Measurements from ENCODE around the gene SBF2.
A peak's percentile ranks its signal among the peaks of the same experiment; 100 is the strongest.

Gene SBF2

GRCh38 chr11:10293423-10294289 is at the start of gene SBF2:
SBF2 (minus strand) TSS chr11:10294219; CDS start chr11:10294069, 150 bp downstream.
- DNase-seq (ENCODE audit: low read depth in 1 of 2, low spot score in 1 of 2), result peak; percentile 68 to 74

GRCh38 chr11:10338287-10338686 is 44.3 kb upstream of the SBF2 start:
- DNase-seq (ENCODE audit: low read depth in 1 of 2, low spot score in 1 of 2), result no peak

DNA sequence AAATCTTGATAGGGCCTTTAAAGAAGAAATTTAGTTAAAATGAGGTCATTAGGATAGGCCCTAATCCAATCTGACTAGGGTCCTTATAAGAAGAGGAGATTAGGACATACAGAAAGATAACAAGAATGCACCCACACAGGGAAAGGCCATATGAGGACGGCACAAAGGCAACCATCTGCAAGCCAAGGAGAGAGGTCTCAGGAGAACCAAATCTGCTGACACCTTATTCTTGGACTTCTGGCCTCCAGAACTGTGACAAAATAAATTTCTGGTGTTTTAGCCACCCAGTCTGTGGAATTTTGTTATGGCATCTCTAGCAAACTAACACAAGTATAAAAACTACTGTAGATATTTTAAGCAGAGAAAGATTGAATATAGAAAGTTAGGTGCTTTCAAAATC is 39.5 kb upstream of the SBF2 start:
- no peak for DNase-seq (ENCODE audit: low read depth in 1 of 2, low spot score in 1 of 2)

- DNase-seq (ENCODE audit: low read depth in 1 of 2, low spot score in 1 of 2), result no peak
These were observed 37.7 kb upstream of the SBF2 start for GRCh38 chr11:10331548-10332289.

DNA sequence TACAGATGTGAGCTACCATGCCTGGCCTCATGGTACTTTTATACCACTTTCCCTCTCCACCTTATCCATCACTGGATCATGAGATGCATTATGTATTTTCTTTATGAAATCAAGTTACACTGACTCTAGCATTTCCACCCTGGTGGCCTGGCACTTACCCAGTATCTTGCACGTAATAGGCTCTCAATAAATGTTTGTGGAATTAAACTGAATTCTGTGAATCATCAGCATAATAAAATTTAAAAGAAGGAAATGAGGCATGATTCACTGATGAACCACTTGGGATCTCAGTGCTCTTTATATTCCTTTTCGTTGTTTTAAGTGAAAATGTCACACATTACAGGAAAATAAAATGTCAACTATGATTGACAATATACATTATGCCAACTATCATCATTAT is 35.9 kb upstream of the SBF2 start:
- no peak for DNase-seq (ENCODE audit: low read depth in 1 of 2, low spot score in 1 of 2)

- DNase-seq (ENCODE audit: low read depth in 1 of 2, low spot score in 1 of 2), result no peak
These were observed 35.3 kb upstream of the SBF2 start for GRCh38 chr11:10329356-10329755.

DNA sequence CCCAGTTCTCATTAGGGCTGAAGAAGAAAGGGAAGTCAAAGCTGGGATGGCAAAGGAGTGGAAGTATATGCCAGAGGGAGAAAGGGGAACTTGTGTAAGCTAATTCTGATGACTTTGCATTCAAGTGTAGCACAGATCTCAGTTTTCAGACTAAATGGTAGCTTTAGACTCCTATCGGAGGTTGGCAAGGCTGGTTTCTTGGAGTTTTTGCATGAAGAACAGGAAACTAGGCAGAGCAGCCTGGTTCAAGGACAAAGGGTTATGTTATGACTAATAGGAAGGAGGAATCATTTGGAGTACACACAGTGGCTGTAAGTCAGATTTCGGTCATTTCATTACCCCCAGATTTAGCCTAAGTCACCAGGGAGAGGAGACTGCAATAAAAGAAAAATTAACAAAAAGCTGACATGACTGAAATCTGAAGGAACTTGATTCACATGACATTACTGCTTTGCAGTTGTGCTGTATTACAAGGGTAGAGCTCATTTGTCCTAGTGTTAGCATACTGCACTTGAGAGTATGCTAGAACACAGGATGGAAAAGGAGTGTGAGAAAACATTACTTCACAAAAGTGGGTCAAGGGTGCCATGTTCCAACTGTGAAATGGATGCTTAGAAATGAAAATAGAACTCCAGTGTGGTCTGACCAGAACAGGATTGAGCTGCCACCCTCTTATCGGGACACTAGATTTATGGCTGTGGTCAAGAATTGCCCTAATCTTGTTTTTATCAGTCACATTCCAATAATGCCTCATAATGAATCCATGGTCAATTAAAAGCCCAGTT is 34.5 kb upstream of the SBF2 start:
- DNase-seq (ENCODE audit: low read depth in 1 of 2, low spot score in 1 of 2), result no peak

- DNase-seq (ENCODE audit: low read depth in 1 of 2, low spot score in 1 of 2), result no peak
These were observed 33.2 kb upstream of the SBF2 start for GRCh38 chr11:10327254-10327653.

DNA sequence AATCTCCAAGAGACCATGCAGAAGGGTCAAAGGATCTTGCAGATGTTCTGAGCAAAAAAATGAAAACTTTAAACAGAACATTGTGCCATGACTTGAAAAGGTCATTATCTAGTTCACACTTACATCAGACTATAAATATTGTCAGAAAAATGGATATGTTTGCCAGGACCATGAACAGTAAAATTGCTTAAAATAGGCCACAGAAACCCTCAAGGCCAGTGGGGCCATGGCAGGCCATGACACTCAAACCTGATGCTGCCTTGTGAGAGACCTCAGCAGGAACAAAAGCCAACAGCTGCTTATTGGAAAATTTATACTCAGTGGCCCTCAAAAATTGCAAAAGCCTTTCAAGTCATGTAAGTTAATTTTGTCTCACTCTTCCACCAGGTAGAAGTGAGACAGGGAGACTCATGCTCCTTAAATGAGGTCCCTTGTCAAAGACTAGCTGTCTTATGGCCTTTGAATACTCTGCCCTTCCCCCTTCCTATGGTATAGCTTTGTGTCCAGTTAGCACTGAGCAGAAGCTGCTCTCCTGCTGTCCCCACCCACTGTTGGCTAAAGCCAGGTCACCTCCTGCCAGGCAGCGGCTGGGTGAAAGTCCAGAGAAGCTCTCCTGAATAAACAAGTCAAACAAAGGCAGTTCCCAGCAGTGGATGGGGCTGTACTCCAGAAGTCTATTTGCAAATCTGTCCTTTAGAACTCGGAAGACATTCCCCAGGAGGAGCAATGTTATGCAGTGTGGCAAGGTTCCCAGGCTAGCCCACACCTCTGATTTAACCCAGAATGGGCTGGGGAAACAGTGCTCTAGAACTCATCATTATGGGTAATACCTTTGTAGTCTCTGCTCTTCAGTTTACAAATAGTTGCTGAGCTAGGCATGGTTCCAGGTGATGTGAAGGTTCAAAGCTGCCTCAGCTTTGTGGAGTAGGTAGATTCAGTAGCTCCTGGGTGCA is 32.3 kb upstream of the SBF2 start:
- DNase-seq (ENCODE audit: low read depth in 1 of 2, low spot score in 1 of 2), result no peak

DNA sequence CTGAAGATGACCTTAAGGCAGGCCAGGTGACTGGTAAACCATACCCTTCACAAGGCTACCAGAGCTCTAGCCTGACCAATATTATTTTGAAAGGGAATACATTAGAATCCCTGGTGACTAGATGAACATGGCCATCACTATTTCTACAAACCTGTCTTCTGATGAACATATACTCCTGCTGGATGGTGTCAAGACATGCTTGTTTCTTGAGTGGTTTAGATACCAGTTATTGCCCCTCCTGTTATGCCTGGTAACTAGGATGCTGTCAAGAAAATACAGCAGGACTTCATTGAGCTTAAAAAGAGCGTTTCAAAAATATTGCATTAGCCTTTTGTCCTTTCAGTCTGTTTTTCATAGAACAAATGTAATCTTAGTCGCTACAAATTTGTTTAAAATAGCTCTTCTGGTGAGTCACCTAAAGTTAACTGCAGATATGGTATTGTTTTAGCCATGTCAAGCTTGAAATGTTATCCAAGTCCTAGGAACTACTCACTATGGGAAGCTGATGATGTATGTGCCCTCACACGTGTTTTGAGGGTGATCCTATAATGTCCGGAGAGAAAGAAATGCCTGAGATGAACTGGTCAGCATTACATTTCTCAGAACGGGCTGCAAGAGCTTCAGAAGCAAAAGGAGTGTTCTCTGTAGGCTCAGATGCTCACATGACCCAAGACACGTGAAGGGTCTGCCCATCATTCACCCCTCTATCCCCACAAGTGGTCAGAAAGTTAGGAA is 31.4 kb upstream of the SBF2 start:
- no peak for DNase-seq (ENCODE audit: low read depth in 1 of 2, low spot score in 1 of 2)

DNA sequence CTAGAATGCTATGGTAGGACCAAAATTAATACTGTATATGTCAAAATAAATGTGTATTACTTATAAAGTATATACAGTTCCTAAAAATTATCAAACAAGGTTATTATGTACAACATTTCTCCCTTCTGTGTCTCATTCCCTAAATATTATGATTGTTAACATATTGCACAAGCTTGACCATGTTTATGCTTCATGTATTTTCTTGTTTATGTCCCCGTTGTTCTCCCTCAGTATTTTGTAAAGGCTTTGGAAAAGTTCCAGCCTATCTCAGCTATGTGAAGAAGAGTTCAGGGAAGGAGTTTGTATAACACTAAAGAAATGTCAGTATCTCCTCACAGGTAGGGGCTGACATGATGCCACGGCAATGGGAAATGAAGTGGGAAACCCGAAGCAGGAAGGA is 30.5 kb upstream of the SBF2 start:
- no peak for DNase-seq (ENCODE audit: low read depth in 1 of 2, low spot score in 1 of 2)

DNA sequence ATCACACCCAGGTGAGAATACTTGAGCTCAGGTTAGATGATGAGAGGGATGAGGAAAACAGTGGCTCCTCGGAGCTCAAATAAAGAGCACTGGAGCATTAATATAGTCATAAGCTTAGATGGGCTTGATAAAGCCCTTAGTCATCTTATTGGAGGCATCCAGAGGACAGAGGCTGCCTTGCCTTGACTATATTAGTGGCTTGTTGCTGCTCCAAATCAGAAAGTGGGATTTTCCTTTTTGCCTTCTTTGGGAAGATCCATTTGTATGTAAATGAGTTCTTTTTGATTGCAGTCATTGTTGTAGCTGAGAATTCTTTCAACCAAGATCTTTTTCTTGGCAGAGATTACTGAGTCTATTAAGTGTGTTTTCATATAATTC is 29.8 kb upstream of the SBF2 start:
- no peak for DNase-seq (ENCODE audit: low read depth in 1 of 2, low spot score in 1 of 2)

DNA sequence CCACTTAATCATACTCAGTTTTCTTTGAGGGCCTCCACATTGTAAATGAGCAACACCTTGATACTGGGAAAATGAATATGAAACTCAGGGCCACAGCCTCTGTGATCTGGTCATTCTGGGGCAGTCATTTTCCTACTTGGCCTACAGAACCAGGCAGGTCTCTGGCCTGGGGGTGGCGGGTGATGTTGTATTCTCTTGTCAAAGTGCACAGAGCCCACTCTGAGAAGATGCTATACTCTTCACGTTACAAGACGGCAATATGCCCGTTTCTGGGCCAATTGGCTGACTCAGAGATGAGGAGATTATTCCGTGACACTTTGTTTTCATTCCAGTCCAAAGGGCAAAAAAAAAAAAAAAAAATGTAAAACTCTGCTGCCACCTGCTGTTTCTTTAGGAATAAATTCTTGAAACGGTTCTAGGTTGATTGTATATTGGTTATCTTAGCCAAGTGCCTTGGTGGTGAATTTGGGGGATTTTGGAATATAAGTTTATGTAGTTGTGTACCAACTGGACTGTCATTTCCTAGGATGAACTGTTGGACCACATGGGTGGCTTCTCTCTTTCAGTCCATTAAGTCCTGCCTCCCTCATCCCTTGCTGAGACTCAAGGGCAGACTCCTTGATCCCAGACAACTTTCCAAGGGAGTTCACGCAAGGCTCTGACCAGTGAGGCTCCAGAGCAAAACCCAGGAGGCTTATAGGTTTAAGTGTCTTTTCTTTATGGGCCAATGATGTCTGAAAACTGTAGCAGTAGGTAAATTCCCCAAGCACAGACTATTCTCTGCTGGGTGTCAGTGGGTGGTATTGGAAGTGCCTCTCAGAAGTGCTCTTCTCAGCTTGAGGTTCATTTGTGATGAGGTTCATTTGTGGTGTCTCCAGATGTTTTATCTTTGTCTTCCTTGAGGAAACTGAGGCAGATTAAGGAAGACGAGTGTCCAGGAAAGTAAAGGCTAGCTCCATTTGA is 29.1 kb upstream of the SBF2 start:
- DNase-seq (ENCODE audit: low read depth in 1 of 2, low spot score in 1 of 2), result no peak

- DNase-seq (ENCODE audit: low read depth in 1 of 2, low spot score in 1 of 2), result no peak
These were observed 28.4 kb upstream of the SBF2 start for GRCh38 chr11:10322401-10322800.

DNA sequence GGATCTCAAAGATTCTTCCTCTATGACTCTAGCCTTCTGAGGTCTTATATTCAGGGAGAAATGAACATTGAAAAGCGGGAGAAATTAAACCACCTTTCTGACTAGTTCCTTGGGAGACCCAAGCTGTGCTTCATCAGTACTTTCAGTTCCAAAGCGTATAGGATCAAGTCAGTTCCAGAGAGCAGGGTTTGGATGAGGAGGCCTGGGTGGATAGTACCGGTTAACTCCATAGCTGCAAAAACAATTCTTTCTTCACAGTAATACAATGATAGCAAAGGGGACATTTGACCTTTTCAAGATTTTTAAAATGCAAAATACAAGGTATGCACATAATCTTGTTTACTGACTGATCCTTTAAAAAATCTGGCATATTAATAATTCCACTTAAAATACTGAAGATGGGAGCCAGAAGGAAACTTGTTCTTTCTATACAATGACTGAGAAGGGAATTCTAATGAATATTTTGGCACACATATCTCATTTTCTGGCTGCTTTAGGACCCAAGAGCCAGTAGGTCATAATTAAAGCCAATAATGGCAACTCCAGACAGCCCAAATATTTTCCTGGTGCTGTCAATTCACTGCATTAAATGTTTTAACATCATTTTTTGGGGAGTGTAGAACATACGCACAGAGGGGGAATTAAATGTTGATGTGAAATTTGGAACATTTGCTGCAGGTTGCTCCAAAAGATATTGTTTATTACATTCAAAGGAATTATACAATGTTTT is 26.9 kb upstream of the SBF2 start:
- no peak for DNase-seq (ENCODE audit: low read depth in 1 of 2, low spot score in 1 of 2)

GRCh38 chr11:10319702-10320558 is 25.9 kb upstream of the SBF2 start:
- no peak for DNase-seq (ENCODE audit: low read depth in 1 of 2, low spot score in 1 of 2)

- DNase-seq (ENCODE audit: low read depth in 1 of 2, low spot score in 1 of 2), result no peak
These were observed 24.4 kb upstream of the SBF2 start for GRCh38 chr11:10318527-10318802.
